Cardiac fibroblast (primary cell): ENCODE data around the gene ZNF366.
A peak's percentile ranks its signal among the peaks of the same experiment; 100 is the strongest.

Source experiments
- DNase-seq, 2 donors: peaks; one replicate each; pipeline versions ENCODE4 v3.0.0 to v3.0.0-alpha.2; 2010; ENCODE audit warnings: low read depth in 2 of 2
- H3K4me3 ChIP-seq, 2 donors: replicated peaks in 1 of 2; 1 replicate in 1 of 2; 2 replicates in 1 of 2; pipeline ENCODE4 v1.5.1; 2011; ENCODE audit warnings: low read depth in 2 of 2, low read length in 2 of 2, mild to moderate bottlenecking in 2 of 2, moderate library complexity in 1 of 2
- CTCF ChIP-seq: IDR thresholded peaks from one replicate; pipeline ENCODE4 v1.5.1; 2011; ENCODE audit warnings: low read depth, mild to moderate bottlenecking, low read length, inconsistent platforms

The ZNF366 gene

GRCh38 chr5:72498284-72498683, 8.9 kb downstream of the ZNF366 start:
- no peak overlapping the region for H3K4me3 ChIP-seq
- TF ChIP-seq CTCF: no peak
- peak; percentile 63 to 73 for DNase-seq

GRCh38 chr5:72497823-72498222, 9.4 kb downstream of the ZNF366 start:
- no peak for TF ChIP-seq CTCF
- DNase-seq: no peak
- no peak overlapping the region for H3K4me3 ChIP-seq

- H3K4me3 ChIP-seq: no peak overlapping the region
- DNase-seq: no peak
- TF ChIP-seq CTCF: no peak
Measured at GRCh38 chr5:72495410-72495809, 11.8 kb downstream of the ZNF366 start.

- DNase-seq: peak; percentile 19 to 46
- no peak overlapping the region for H3K4me3 ChIP-seq
Measured at GRCh38 chr5:72494623-72495124, 12.5 kb downstream of the ZNF366 start.

GRCh38 chr5:72489536-72489935, 17.7 kb downstream of the ZNF366 start:
- TF ChIP-seq CTCF: no peak
- H3K4me3 ChIP-seq: no peak overlapping the region
- no peak for DNase-seq

More at GRCh38 chr5:72494623-72495124, 12.5 kb downstream of the ZNF366 start:
- no peak for TF ChIP-seq CTCF

GRCh38 chr5:72488756-72489155, 18.5 kb downstream of the ZNF366 start:
- no peak for DNase-seq
- H3K4me3 ChIP-seq: no peak overlapping the region
- TF ChIP-seq CTCF: no peak

GRCh38 chr5:72487177-72487576, 20.0 kb downstream of the ZNF366 start:
- TF ChIP-seq CTCF: no peak
- peak in 1 of 2 donors; percentile 59 for DNase-seq
- H3K4me3 ChIP-seq: no peak overlapping the region
